HepG2 (cell line): ENCODE results near the gene CACNA1D. TPM values are rescaled to one million over a fixed set of nuclear protein-coding genes. Genes with fewer than 3 reads are reported as not detected.

Experiments
- GFI1 ChIP-seq: sonication (generic); formaldehyde crosslinking; IDR thresholded peaks from 2 replicates; pipeline ENCODE4 v1.5.0; 2020; ENCODE audit warnings: missing genetic modification reagents, mild to moderate bottlenecking, borderline replicate concordance
- GLMP ChIP-seq: sonication (generic); formaldehyde crosslinking; IDR thresholded peaks from 2 replicates; pipeline ENCODE4 v1.9.0; 2021; ENCODE audit warnings: missing genetic modification reagents, mild to moderate bottlenecking, borderline replicate concordance
- HCFC1 ChIP-seq: fragments of 150-350 bp; IDR thresholded peaks from 2 replicates; pipeline ENCODE4 v1.6.1; 2014; ENCODE audit warnings: low read depth, low read length
- KDM4B ChIP-seq: sonication (generic); formaldehyde crosslinking; IDR thresholded peaks from 2 replicates; pipeline ENCODE4 v1.4.0; 2020; ENCODE audit warnings: missing genetic modification reagents
- MBNL3 ChIP-seq: fragments of 250-450 bp; sonication (Bioruptor Pico); conservative IDR thresholded peaks from 2 replicates; pipeline ENCODE4 v1.8.0; 2022; ENCODE audit warnings: mild to moderate bottlenecking, inconsistent platforms
- PREB ChIP-seq: sonication (generic); formaldehyde crosslinking; IDR thresholded peaks from 2 replicates; pipeline ENCODE4 v1.4.0; 2020; ENCODE audit warnings: missing genetic modification reagents
- SOX5 ChIP-seq: IDR thresholded peaks from 2 replicates; pipeline ENCODE4 v1.6.1; 2016; ENCODE audit warnings: borderline replicate concordance
- U2AF1 ChIP-seq: fragments of 200-400 bp; formaldehyde crosslinking; optimal IDR thresholded peaks from 2 replicates; pipeline ENCODE3; 2017; ENCODE audit warnings: mild to moderate bottlenecking, low read depth, low read length
- YEATS2 ChIP-seq: sonication (generic); formaldehyde crosslinking; IDR thresholded peaks from 2 replicates; pipeline ENCODE4 v1.4.0; 2020; ENCODE audit warnings: missing genetic modification reagents, borderline replicate concordance
- ZBTB14 ChIP-seq: sonication (generic); formaldehyde crosslinking; IDR thresholded peaks from 2 replicates; pipeline ENCODE4 v1.4.0; 2020; ENCODE audit warnings: missing genetic modification reagents
- ZBTB38 ChIP-seq: sonication (generic); formaldehyde crosslinking; IDR thresholded peaks from 2 replicates; pipeline ENCODE4 v1.5.1; 2020; ENCODE audit warnings: mild to moderate bottlenecking, missing genetic modification reagents
- ZNF33B ChIP-seq: sonication (generic); formaldehyde crosslinking; IDR thresholded peaks from 2 replicates; pipeline ENCODE4 v1.5.1; 2020; ENCODE audit warnings: mild to moderate bottlenecking, missing genetic modification reagents
- ZNF567 ChIP-seq: sonication (generic); formaldehyde crosslinking; IDR thresholded peaks from 2 replicates; pipeline ENCODE4 v1.8.1; 2023; ENCODE audit warnings: mild to moderate bottlenecking, missing genetic modification reagents, borderline replicate concordance
- ZNF775 ChIP-seq: sonication (generic); formaldehyde crosslinking; IDR thresholded peaks from 2 replicates; pipeline ENCODE4 v1.4.0; 2020; ENCODE audit warnings: missing genetic modification reagents, mild to moderate bottlenecking, moderate library complexity, borderline replicate concordance
- ZSCAN29 ChIP-seq: sonication (generic); formaldehyde crosslinking; conservative IDR thresholded peaks from 2 replicates; pipeline ENCODE4 v1.4.0; 2020; ENCODE audit warnings: mild to moderate bottlenecking, missing genetic modification reagents
- polyA plus RNA-seq, 8 experiments: library from polyadenylated mRNA; depleted of rRNA in 3 of 8; stranded (reverse) in 7 of 8; unstranded in 1 of 8; fragments of >200 nt; fragmentation: Illumina TruSeq in 4 of 8; extraction: Trizol in 4 of 8; gene quantifications; 2 replicates each; pipeline versions ENCODE4 v1.2.1 to v1.2.3, GENCODE V29; 2011 to 2016; ENCODE audit warnings: low read depth in 4 of 8, missing spikeins in 1 of 8, mixed read lengths in 1 of 8; ENCODE audit not compliant: insufficient read depth in 1 of 8
- total RNA-seq, 5 experiments: library from RNA; depleted of rRNA; stranded (reverse); fragments of >200 nt; fragmentation: Illumina TruSeq; extraction: Trizol; gene quantifications; 2 replicates each; pipeline ENCODE4 v1.2.3, GENCODE V29; 2016; ENCODE audit warnings: low read depth in 1 of 5
- TF ChIP-seq, protein P1 (sequence below): sonication (generic); formaldehyde crosslinking; IDR thresholded peaks from one replicate; pipeline ENCODE4 v1.5.1; 2020; ENCODE audit warnings: mild to moderate bottlenecking, missing genetic modification reagents; ENCODE audit errors: not compliant biosample characterization

Gene CACNA1D
- total and polyA plus RNA-seq, 2 of the 13 experiments (the other 11 are each of a cell fraction or from before 2014, with no cell fraction given): 0.26 to 0.38 TPM

DNA sequence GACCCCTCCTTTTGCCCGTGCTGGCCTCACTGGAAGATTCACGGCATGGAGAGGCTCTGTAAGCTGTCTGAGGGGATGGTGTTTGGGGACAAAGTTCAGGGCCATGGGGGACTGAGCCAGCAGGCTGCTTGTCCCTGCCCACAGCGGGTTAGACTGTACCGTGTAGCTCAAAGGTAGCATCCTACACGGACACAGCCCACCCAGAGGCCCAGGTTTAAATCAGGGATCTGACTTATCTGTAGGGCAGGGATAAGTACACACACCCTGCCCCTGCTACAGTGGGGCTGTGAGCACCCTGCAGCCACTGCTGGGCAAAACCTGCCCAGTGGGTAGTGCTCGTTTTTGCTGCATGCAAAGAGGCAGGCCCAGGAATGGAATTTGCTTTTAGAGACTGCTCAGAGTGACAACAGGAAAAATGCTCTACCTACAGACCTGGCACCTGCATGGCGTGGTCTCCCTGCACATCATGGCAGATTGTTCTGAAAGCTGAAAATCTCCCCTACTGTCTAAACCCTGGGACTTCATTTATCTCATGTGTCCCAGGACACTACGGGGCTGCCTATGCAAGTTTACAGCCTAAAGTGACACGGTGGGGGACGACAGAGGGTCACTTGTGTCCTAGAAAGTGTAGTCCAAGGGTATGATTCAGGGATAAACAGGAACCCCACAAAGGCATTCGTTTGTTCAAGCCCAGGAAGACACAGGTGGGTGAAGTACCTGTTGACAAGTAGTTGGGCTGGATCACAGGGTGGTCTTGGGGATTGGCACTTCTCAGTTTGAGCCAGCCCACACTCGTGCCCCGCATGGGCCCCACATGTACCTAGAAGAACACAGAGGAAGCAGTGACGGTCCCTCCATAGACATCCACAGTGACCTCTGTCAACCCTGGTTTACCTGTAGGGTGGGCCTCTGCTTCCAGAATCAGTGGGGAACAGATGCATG, 324.1 kb downstream of the CACNA1D start (continued):
- TF ChIP-seq YEATS2 (CRISPR knock-in tag): no peak
- no peak for TF ChIP-seq ZSCAN29
- TF ChIP-seq ZNF775 (CRISPR knock-in tag): no peak
- TF ChIP-seq ZNF567 (CRISPR knock-in tag): no peak
- TF ChIP-seq ZBTB14 (CRISPR knock-in tag): no peak
- no peak for TF ChIP-seq GLMP (CRISPR knock-in tag)
- TF ChIP-seq MBNL3: no peak
- TF ChIP-seq, protein P1, sequence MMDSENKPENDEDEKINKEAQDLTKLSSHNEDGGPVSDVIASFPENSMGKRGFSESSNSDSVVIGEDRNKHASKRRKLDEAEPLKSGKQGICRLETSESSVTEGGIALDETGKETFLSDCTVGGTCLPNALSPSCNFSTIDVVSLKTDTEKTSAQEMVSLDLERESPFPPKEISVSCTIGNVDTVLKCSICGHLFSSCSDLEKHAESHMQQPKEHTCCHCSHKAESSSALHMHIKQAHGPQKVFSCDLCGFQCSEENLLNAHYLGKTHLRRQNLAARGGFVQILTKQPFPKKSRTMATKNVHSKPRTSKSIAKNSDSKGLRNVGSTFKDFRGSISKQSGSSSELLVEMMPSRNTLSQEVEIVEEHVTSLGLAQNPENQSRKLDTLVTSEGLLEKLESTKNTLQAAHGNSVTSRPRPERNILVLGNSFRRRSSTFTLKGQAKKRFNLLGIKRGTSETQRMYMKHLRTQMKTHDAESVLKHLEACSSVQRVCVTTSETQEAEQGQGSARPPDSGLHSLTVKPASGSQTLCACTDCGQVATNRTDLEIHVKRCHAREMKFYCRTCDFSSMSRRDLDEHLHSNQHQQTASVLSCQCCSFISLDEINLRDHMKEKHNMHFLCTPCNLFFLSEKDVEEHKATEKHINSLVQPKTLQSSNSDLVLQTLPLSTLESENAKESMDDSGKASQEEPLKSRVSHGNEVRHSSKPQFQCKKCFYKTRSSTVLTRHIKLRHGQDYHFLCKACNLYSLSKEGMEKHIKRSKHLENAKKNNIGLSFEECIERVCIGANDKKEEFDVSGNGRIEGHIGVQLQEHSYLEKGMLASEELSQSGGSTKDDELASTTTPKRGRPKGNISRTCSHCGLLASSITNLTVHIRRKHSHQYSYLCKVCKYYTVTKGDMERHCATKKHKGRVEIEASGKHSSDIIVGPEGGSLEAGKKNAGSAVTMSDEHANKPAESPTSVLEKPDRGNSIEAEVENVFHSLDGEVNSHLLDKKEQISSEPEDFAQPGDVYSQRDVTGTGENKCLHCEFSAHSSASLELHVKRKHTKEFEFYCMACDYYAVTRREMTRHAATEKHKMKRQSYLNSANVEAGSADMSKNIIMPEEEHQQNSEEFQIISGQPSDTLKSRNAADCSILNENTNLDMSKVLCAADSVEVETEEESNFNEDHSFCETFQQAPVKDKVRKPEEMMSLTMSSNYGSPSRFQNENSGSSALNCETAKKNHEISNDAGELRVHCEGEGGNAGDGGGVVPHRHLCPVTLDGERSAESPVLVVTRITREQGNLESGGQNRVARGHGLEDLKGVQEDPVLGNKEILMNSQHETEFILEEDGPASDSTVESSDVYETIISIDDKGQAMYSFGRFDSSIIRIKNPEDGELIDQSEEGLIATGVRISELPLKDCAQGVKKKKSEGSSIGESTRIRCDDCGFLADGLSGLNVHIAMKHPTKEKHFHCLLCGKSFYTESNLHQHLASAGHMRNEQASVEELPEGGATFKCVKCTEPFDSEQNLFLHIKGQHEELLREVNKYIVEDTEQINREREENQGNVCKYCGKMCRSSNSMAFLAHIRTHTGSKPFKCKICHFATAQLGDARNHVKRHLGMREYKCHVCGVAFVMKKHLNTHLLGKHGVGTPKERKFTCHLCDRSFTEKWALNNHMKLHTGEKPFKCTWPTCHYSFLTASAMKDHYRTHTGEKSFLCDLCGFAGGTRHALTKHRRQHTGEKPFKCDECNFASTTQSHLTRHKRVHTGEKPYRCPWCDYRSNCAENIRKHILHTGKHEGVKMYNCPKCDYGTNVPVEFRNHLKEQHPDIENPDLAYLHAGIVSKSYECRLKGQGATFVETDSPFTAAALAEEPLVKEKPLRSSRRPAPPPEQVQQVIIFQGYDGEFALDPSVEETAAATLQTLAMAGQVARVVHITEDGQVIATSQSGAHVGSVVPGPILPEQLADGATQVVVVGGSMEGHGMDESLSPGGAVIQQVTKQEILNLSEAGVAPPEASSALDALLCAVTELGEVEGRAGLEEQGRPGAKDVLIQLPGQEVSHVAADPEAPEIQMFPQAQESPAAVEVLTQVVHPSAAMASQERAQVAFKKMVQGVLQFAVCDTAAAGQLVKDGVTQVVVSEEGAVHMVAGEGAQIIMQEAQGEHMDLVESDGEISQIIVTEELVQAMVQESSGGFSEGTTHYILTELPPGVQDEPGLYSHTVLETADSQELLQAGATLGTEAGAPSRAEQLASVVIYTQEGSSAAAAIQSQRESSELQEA (CRISPR knock-in tag): no peak
- TF ChIP-seq ZNF33B (CRISPR knock-in tag): no peak
- no peak for TF ChIP-seq U2AF1
- peak; percentile 74; the same call in 1 of the 2 replicates for TF ChIP-seq GFI1 (CRISPR knock-in tag)
- TF ChIP-seq KDM4B (CRISPR knock-in tag): no peak
- TF ChIP-seq SOX5 (CRISPR knock-in tag): no peak; the same call in 1 of the 2 replicates
- TF ChIP-seq HCFC1: no peak
- TF ChIP-seq ZBTB38 (CRISPR knock-in tag): no peak
- no peak for TF ChIP-seq PREB (CRISPR knock-in tag)
